Fibroblast of skin of left quadriceps (primary cell): ENCODE data around the gene DNAH7.
A peak's percentile ranks its signal among the peaks of the same experiment; 100 is the strongest.

Source experiments
- DNase-seq, 2 experiments: peaks; one replicate each; pipeline ENCODE4 v3.0.0-alpha.2; 2013; ENCODE audit warnings: low read depth in 2 of 2

The DNAH7 gene

GRCh38 chr2:195864316-195864715, 204.3 kb downstream of the DNAH7 start:
- no peak for DNase-seq

DNA sequence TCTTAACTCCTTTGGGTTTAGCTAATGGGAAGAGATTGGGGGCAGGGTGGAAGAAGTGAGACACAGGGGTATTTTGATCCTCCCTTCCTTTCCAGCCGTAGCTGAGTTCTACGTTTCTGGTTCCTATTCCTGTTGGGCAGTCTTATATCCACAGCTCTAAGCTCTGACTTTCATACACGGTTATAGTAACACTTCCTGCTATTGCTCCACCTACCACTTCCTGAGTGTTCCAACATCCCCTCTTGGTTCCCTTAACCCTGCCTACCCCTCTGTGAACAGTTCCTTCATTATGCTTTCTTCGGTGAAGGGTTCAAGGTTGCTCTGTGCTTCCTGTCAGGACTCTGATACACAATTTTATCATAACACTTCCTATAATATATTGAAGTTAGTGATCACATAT, 205.1 kb downstream of the DNAH7 start:
- DNase-seq: no peak

- DNase-seq: no peak
Measured at GRCh38 chr2:195863121-195863520, 205.5 kb downstream of the DNAH7 start.

DNA sequence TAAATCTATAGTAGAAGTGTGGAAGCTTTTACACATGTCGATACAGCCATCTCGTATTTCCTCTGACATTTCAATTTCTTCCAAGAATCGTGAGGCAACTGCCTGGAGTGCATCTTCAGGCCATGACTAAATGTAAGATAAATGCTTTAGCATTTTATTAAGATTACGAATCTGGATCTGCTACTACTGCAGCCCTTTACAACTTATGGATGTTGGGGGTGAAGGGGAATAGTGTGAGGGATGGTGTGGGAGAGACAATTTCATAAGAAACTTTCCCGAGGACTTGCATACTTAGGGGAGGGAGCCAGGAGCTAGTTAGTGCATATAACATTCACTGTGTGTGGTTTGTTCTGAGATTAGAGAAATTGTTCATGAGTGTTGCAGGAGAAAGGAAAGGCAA, 206.8 kb downstream of the DNAH7 start:
- DNase-seq: peak; percentile 45 to 55

GRCh38 chr2:195859513-195859912, 209.1 kb downstream of the DNAH7 start:
- DNase-seq: no peak

- DNase-seq: no peak
Measured at GRCh38 chr2:195857132-195857531, 211.5 kb downstream of the DNAH7 start.

GRCh38 chr2:195850764-195851163, 217.9 kb downstream of the DNAH7 start:
- no peak for DNase-seq

DNA sequence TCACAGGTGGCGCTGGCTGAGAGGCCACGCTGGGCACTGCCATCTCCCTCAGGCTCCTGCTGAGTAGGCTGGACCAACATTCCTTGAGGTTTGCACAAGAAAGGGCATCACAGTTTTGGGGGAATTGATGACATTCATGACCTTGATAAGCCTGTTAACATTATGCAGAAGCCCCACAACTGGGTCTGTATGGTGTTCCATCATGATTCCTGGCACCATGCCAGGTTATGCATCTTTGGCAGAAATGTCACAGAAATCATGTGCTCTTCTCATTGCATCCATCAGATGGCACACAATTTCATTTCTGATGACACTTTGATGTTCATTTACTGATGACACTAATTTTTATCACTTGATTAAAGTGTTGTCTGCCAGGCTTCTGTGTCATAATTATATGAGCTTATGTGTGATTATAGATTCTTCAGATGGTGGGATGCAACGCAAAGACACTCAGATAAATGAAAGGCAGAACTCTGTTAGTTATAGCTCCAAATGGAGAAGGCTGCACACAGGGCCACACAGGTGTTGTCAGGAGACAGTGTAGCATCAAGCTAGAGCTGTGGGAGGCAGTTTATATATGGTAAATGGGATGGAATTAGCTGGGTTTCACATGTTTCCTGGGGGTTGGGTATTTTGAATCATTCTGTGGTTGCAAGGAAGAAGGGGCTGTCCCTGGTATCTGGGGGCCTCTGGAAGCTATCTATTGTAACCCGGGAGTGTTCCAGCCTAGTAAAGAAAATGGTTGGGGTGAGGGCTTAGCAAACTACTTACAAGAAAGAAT, 220.3 kb downstream of the DNAH7 start:
- no peak for DNase-seq

- DNase-seq: no peak
Measured at GRCh38 chr2:195842932-195843331, 225.7 kb downstream of the DNAH7 start.

DNA sequence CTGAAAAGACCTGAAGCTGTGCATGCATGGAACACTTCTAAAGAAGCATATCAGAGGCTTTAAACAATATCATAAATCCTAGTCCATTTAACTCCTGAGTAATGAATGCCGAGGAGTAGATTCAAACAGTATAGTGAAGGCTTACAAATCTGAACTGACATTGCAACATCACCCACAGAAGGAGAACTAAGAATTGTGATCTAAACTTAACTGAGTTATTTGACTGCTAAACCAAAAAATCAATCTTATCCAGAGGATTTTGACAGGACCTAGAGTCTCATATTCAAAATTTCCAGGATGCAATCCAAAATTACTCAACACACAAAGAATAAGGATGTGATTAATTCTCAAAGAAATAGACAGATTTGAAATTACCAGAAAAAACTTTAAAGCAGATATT, 230.6 kb downstream of the DNAH7 start:
- DNase-seq: peak; percentile 72 to 77

DNA sequence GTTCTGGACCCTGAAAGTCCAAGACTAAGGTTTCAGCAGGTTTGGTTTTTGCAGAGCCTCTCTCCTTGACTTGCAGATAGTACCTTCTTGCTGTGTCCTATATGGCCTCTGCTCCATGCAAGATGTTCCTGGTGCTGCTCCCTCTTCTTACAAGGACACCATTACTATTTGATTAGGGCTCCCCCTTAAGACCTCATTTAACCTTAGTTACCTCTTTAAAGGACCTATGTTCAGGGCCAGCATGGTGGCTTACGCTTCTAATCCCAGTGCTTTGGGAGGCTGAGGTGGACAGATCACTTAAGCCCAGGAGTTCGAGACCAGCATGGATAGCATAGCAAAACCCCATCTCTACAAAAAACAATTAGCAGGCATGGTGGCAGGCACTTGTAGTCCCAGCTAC, 232.6 kb downstream of the DNAH7 start:
- DNase-seq: no peak

GRCh38 chr2:195834836-195835235, 233.8 kb downstream of the DNAH7 start:
- no peak for DNase-seq

GRCh38 chr2:195830968-195831950, 237.4 kb downstream of the DNAH7 start:
- DNase-seq: no peak

- DNase-seq: no peak
Measured at GRCh38 chr2:195824478-195824877, 244.2 kb downstream of the DNAH7 start.

GRCh38 chr2:195823206-195823605, 245.4 kb downstream of the DNAH7 start:
- no peak for DNase-seq

DNA sequence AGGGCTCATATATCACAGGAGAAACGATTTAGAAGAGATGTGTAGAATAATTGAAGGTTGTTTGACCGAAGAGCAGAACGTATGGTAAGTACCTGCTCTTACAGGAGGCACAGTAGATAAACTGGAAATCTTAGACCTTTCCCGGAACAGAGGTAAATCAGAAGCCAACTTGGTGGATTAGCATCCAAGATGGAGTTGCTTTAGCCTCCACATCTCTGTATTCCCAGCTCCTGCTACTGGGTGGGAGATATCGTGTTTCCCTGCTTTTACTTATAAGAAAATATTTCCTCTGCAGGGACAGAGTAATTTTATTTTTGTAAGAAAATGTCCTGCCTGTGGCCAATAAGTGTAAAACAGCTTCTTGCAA, 247.1 kb downstream of the DNAH7 start:
- DNase-seq: no peak

DNA sequence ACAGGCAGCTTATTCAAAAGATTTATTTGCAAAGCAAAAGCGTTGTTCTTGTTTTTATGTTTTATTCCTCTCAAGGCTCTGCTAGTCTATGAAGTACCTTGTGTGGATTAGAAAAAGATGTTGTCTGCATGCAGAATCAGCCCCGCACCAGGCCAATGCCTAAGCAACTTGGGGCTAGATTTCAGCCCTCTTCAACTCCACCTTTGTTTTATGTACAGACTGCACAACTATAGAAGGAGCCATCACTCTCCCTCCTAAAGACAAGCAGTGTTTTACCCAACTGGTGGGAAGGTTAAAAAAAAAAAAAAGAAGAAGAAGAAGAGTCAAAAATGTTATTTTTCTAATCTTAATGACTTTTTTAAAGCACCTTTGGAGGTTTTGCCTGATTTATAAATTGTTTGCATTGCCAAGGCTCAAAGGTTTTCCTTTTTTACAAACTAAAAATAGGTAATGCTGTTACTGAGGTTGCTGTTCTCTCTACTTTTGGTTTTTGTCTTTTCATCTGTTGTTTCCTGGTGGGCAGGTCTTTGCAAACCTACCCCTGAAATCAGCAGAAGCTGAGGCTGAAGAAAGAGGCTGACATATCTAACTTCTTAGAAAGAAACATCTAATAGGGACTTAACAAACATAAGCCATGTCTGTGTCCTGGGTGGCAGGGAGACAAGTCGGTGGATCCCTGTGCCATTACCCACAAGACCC, 247.6 kb downstream of the DNAH7 start:
- DNase-seq: no peak

DNA sequence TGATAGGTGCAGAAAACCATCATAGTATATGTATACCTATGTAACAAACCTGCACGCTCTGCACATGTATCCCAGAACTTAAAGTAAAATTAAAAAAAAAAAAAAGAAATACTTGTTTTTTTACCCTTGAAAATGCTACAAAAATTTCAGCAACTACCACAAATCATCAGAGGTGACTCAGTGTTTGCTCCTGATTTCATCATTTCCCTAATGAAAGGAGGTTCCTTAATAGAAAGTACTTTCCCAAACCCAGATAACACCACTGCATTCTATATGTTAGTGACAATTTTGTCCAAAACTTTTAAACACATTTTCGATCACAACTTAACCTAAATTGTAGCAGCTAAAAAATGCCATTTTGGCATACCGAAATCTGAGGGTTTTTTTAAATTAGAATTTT, 248.3 kb downstream of the DNAH7 start:
- peak; percentile 69 to 74 for DNase-seq

DNA sequence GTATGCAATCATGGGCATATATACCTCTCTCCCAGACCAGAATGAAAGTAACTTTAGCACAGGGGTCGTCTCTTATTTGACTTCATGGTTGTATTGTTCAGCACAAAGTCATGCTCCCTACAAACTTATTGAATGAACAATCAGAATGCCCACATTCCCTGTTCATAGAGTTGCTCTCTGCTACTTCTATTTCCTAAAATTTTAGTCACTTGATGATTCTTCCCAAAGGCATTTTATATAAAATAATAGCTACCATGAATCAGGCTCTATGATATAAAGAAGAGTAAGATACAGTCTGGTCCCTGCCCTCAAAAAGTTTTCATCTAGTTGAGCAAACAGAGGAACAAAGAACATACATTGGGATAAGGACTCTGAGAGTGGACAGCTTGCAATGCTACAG, 249.4 kb downstream of the DNAH7 start:
- no peak for DNase-seq

DNA sequence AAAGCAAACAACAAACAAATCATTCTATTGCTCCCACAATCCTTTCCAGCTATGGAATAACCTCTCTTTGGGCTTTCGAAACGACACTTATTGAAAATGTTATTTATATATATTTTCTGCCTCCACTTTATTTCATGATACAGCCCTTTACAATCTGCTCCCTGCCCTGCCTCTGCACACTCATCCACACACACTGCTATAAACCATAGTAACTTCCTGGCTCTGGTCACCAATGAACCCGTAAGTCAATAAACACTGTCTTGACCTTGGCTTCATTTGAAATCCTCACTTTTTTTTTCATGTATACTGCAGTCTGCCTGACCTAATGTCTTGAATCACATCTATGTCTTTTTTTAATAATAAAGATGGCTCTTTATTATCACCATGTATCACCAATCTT, 250.1 kb downstream of the DNAH7 start:
- no peak for DNase-seq

DNA sequence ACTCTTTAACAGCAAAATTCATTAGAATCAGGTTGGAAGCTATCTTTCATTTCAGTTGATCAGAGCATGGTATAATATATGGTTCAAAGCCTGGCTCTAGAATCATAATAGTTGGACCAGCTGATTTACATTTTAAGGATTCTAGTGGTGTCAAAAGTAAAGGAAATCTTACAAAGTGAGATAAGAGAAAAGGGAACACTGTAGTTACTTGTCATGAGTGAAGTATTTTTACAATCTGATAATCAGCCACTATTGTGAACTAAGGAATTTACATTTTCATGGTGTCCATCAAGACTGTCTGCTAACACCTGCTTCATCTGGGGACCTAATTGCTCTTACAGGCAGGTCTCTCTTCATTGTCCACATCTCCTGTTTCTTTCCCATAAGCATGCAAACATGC, 250.5 kb downstream of the DNAH7 start:
- DNase-seq: no peak

DNA sequence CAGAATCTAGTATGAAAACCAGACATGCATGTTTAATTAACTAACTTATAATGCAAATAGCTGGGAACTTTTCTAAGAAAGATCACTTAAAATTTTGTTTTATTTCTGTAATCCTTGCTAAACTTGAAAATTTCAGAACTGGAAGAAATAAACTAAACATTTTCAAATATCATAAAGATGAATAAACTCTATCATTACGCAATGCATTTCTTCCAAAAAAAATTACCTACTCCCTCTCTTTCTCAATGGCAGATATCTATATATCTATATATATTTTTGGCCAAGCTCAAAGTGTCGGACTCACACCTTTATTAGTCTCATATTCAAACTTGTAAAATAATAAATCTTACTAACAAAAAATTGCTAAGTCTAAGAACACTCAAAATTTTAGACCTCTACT, 253.6 kb downstream of the DNAH7 start:
- DNase-seq: no peak
